Measurements from ENCODE around the gene SLC19A1.

DNA sequence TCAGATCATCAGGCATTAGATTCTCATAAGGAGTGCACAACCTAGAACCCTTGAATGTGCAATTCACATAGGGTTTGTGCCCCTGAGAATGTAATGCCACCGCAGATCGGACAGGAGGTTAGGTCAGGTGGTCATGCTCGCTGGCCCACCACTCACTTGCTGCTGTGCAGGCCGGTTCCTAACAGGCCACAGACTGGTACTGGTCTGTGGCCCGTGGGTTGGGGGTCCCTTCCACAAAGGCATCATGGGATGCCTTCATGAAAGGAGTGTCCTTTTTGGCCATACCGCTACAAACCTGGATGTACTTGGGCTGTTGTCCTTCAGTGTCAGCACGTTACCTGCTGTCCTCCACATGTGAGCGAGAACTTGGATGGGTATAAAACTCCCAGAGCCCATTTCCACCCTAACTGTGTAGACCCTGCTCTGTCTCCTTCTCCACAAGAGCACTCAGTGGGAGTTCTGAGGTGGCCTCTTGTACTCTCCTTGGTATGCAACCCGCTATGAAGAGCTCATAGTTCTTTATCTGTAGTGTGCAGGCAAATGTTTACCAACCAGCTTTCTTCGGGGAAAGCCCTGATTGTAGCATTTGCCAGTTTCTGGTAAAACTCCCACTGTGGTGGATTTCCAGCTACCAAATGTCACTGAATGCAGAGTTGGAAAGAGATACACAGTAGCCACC lies 41.7 kb upstream of the SLC19A1 start:
- TF ChIP-seq POLR2AphosphoS5 (IDR thresholded peaks at IDR 0.05): no peak
- TF ChIP-seq, protein P1, sequence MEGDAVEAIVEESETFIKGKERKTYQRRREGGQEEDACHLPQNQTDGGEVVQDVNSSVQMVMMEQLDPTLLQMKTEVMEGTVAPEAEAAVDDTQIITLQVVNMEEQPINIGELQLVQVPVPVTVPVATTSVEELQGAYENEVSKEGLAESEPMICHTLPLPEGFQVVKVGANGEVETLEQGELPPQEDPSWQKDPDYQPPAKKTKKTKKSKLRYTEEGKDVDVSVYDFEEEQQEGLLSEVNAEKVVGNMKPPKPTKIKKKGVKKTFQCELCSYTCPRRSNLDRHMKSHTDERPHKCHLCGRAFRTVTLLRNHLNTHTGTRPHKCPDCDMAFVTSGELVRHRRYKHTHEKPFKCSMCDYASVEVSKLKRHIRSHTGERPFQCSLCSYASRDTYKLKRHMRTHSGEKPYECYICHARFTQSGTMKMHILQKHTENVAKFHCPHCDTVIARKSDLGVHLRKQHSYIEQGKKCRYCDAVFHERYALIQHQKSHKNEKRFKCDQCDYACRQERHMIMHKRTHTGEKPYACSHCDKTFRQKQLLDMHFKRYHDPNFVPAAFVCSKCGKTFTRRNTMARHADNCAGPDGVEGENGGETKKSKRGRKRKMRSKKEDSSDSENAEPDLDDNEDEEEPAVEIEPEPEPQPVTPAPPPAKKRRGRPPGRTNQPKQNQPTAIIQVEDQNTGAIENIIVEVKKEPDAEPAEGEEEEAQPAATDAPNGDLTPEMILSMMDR (IDR thresholded peaks at IDR 0.05): no peak
